Stimulated activated CD8-positive, alpha-beta memory T cell treated with anti-CD3 and anti-CD28 coated beads, Interleukin-4, amount 100 ng/mL, for 24 hours (primary cell): ENCODE measurements around the gene SLC22A31.

Source experiments
- DNase-seq: peaks from one replicate; pipeline ENCODE4 v3.0.0-alpha.2; 2020; ENCODE audit warnings: low read depth

The SLC22A31 gene

GRCh38 chr16:89149386-89149785 is 51.0 kb downstream of the SLC22A31 start:
- DNase-seq = no peak

DNA sequence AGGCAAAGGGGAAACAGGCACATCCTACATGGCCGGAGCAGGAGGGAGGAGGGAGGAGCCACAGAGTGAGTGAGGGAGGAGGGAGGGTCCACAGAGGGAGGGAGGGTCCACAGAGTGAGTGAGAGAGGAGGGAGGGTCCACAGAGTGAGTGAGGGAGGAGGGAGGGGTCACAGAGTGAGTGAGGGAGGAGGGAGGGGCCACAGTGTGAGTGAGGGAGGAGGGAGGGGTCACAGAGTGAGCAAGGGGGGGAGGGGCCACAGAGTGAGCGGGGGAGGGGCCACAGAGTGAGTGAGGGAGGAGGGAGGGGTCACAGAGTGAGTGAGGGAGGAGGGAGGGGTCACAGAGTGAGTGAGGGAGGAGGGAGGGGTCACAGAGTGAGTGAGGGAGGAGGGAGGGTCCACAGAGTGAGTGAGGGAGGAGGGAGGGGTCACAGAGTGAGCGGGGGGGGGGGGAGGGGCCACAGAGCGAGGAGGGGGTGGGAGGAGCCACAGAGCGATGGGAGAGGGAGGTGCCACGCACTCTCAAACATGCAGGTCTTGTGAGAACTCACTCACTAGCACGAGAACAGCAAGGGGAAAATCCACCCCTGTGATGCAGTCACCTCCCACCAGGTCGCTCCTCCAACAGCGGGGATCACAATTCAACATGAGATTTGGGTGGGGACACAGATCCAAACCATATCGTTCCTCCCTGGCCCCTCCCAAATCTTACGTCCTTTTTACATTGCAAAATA is 53.1 kb downstream of the SLC22A31 start:
- no peak for DNase-seq

DNA sequence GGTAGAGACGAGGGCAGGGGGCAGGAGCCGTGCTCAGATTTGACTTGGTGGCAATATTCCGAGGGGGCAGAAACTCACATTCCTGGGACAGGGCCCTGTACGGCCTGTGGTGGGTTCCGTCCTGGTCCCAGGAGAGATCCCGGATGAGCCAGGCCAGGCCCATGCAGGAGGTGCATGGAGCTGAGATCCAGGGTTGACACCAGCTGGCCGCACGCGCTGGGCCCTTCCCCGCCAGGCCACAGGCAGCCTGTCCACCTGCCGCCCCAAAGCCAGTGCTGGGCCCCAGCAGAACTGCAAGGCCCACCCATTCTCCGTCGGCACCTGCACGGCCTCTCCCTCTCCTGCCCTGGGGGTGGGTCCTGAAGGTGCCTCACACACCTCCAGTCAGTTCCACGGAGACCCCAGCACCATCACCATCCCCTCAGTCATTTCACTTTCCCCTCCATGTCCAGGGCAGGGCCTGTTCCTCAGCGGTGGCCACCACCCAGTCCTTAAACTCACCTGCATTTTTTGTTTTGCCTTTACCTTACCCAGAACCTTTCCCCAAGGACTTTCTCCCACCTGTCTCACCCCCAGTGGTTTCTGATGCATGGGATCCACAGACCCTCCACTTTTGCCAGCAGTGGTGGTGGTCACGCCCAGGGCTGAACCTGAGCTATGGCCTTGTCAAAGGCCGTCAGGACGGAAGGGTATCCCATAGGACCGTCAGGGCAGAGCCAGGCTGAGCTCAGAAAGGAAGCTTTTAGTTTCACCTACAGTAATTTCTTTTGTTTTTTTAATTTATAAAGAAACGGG is 53.9 kb downstream of the SLC22A31 start:
- DNase-seq = no peak
